Measurements from ENCODE around the gene COL4A2. TPM values are rescaled to one million over a fixed set of nuclear protein-coding genes. Genes with fewer than 3 reads are reported as not detected.

The COL4A2 gene
- total RNA-seq, 1 donor from 2014 or later = 511 TPM

DNA sequence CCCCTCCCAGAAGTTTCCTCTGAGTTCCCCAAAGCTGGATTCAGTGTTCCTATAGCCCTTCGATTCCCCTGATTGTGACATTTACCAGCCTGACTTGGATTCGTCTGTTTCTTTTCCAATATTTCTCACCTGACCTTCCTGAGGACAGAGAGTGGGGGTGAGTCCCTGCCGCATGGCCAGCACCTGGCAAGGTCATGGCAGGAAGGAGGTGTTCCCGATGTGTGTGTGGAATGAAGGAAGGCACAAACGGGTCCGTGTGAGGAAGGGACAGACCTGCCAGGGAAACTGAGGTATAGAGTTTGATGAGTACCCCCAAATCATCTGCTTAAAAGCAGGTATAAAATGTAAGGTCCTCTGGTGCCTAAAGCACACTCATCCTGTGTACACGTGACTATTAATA, 3.4 kb upstream of the COL4A2 start:
- Histone ChIP-seq H3K4me3 (ENCODE audit: low read length in 3 of 3) (peak overlapping the region in 1 of 3 donors; percentile 7), H3K9ac (ENCODE audit: low read depth in 1 of 3, low read length in 3 of 3) (no peak overlapping the region), H3K27me3 (ENCODE audit: control insufficient read depth in 3 of 3, insufficient read depth in 3 of 3, low read length in 3 of 3) (peaks cover 19 to 57% (median 47%) of the 10 kb centered on the region in 3 donors), H3K4me1 (ENCODE audit: control insufficient read depth in 3 of 3, insufficient read depth in 3 of 3, low read length in 3 of 3) (peaks cover 31 to 44% (median 39%) of the 10 kb centered on the region in 3 donors), H3K9me3 (ENCODE audit: control insufficient read depth in 3 of 3, low read length in 3 of 3) (no peaks in the 10 kb centered on the region), H3K36me3 (ENCODE audit: control insufficient read depth in 3 of 3, insufficient read depth in 3 of 3, low read length in 3 of 3) (peaks cover 0 to 4% (median 0%) of the 10 kb centered on the region in 3 donors), H3K27ac (ENCODE audit: low read depth, low read length) (peak overlapping the region; percentile 59)

DNA sequence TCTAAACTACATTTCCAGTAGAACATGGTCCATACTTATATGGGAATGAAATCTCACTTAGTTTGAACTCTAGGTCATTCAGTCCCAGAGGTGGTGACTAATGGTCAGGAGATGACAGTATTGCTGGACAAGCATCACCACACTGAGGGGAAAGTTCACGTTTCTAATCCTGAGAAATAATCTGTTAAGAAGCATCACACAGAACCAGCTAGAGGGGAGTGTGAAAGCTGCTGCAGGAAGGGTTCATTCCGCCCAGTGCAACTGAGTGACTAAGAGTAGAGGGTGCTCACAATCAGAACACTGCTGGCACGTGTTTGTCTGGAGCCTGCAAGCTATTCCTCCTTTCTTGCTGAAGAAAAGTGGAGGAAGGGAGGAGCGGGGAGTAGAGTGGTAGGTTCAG, 2.8 kb upstream of the COL4A2 start:
- H3K9ac ChIP-seq (ENCODE audit: low read depth in 1 of 3, low read length in 3 of 3) = no peak overlapping the region
- H3K36me3 ChIP-seq (ENCODE audit: control insufficient read depth in 3 of 3, insufficient read depth in 3 of 3, low read length in 3 of 3) = peaks cover 0 to 4% (median 0%) of the 10 kb centered on the region in 3 donors
- H3K27me3 ChIP-seq (ENCODE audit: control insufficient read depth in 3 of 3, insufficient read depth in 3 of 3, low read length in 3 of 3) = peaks cover 23 to 64% (median 47%) of the 10 kb centered on the region in 3 donors
- peaks cover 28 to 42% (median 40%) of the 10 kb centered on the region in 3 donors for H3K4me1 ChIP-seq (ENCODE audit: control insufficient read depth in 3 of 3, insufficient read depth in 3 of 3, low read length in 3 of 3)
- peak overlapping the region; percentile 85 for H3K27ac ChIP-seq (ENCODE audit: low read depth, low read length)
- peak overlapping the region in 2 of 3 donors; percentile 30 to 81 for H3K4me3 ChIP-seq (ENCODE audit: low read length in 3 of 3)
- no peaks in the 10 kb centered on the region for H3K9me3 ChIP-seq (ENCODE audit: control insufficient read depth in 3 of 3, low read length in 3 of 3)

DNA sequence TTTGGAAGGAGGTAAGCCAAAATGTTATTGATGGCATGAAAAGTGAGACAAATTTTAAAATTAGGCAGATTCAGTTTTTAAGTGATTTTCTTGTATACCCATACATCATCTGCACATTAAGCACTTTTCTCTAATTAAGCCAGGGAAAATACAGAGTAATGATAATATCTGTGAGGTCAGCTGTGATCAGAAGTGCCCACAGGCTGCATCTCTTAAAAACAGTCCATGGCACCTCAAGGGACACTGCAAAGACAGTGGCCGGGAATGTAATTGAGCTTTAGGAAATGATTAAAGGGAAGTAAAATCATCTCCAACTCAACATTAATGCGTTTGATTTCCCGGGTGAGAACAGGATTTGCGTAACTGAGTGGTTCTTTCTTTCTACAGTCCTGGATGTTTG, 2.1 kb upstream of the COL4A2 start:
- Histone ChIP-seq H3K27me3 (ENCODE audit: control insufficient read depth in 3 of 3, insufficient read depth in 3 of 3, low read length in 3 of 3) (peaks cover 23 to 71% (median 51%) of the 10 kb centered on the region in 3 donors), H3K9me3 (ENCODE audit: control insufficient read depth in 3 of 3, low read length in 3 of 3) (no peaks in the 10 kb centered on the region), H3K4me3 (ENCODE audit: low read length in 3 of 3) (peak overlapping the region; percentile 75 to 81 (median 79)), H3K9ac (ENCODE audit: low read depth in 1 of 3, low read length in 3 of 3) (peak overlapping the region; percentile 24 to 85 (median 71)), H3K36me3 (ENCODE audit: control insufficient read depth in 3 of 3, insufficient read depth in 3 of 3, low read length in 3 of 3) (peaks cover 0 to 4% (median 0%) of the 10 kb centered on the region in 3 donors), H3K27ac (ENCODE audit: low read depth, low read length) (peak overlapping the region; percentile 85), H3K4me1 (ENCODE audit: control insufficient read depth in 3 of 3, insufficient read depth in 3 of 3, low read length in 3 of 3) (peaks cover 25 to 45% (median 42%) of the 10 kb centered on the region in 3 donors)

DNA sequence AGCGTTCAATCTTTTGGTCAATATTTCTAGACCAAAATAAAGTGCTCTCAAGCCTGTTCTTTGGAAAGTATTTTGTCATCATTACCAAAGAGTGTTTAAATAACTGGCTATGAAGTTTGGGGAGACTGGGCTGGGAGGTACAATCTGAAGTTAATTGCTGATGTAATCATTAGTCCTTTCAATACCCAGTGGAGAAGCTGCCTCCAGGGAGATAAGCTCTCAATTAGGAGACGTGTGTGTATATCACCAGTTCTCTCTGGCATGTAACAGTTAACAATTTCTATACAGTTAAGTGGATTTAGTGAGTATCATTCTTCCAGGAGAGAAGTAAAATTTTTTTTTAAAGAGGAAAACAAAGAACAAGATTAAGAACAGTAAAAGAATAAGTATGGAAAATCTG, 1.5 kb upstream of the COL4A2 start:
- Histone ChIP-seq H3K27ac (ENCODE audit: low read depth, low read length) (peak overlapping the region; percentile 85), H3K4me1 (ENCODE audit: control insufficient read depth in 3 of 3, insufficient read depth in 3 of 3, low read length in 3 of 3) (peaks cover 25 to 46% (median 37%) of the 10 kb centered on the region in 3 donors), H3K27me3 (ENCODE audit: control insufficient read depth in 3 of 3, insufficient read depth in 3 of 3, low read length in 3 of 3) (peaks cover 23 to 72% (median 51%) of the 10 kb centered on the region in 3 donors)

GRCh38 chr13:110305949-110306339, 1.1 kb upstream of the COL4A2 start:
- Histone ChIP-seq H3K36me3 (ENCODE audit: control insufficient read depth in 3 of 3, insufficient read depth in 3 of 3, low read length in 3 of 3) (peaks cover 0 to 4% (median 0%) of the 10 kb centered on the region in 3 donors), H3K27me3 (ENCODE audit: control insufficient read depth in 3 of 3, insufficient read depth in 3 of 3, low read length in 3 of 3) (peaks cover 27 to 72% (median 55%) of the 10 kb centered on the region in 3 donors), H3K9me3 (ENCODE audit: control insufficient read depth in 3 of 3, low read length in 3 of 3) (no peaks in the 10 kb centered on the region), H3K9ac (ENCODE audit: low read depth in 1 of 3, low read length in 3 of 3) (peak overlapping the region; percentile 57 to 85 (median 71)), H3K27ac (ENCODE audit: low read depth, low read length) (peak overlapping the region; percentile 85), H3K4me1 (ENCODE audit: control insufficient read depth in 3 of 3, insufficient read depth in 3 of 3, low read length in 3 of 3) (peaks cover 28 to 47% (median 37%) of the 10 kb centered on the region in 3 donors), H3K4me3 (ENCODE audit: low read length in 3 of 3) (peak overlapping the region; percentile 75 to 81 (median 79))

More for the DNA sequence above, 1.5 kb upstream of the COL4A2 start:
- Histone ChIP-seq H3K9ac (ENCODE audit: low read depth in 1 of 3, low read length in 3 of 3) (peak overlapping the region in 2 of 3 donors; percentile 71 to 85), H3K9me3 (ENCODE audit: control insufficient read depth in 3 of 3, low read length in 3 of 3) (no peaks in the 10 kb centered on the region), H3K36me3 (ENCODE audit: control insufficient read depth in 3 of 3, insufficient read depth in 3 of 3, low read length in 3 of 3) (peaks cover 0 to 4% (median 0%) of the 10 kb centered on the region in 3 donors), H3K4me3 (ENCODE audit: low read length in 3 of 3) (peak overlapping the region; percentile 75 to 81 (median 79))

- Histone ChIP-seq H3K9me3 (ENCODE audit: control insufficient read depth in 3 of 3, low read length in 3 of 3) (no peaks in the 10 kb centered on the region), H3K4me3 (ENCODE audit: low read length in 3 of 3) (peak overlapping the region; percentile 75 to 81 (median 79)), H3K36me3 (ENCODE audit: control insufficient read depth in 3 of 3, insufficient read depth in 3 of 3, low read length in 3 of 3) (peaks cover 0 to 4% (median 0%) of the 10 kb centered on the region in 3 donors), H3K27ac (ENCODE audit: low read depth, low read length) (peak overlapping the region; percentile 85), H3K27me3 (ENCODE audit: control insufficient read depth in 3 of 3, insufficient read depth in 3 of 3, low read length in 3 of 3) (peaks cover 32 to 76% (median 57%) of the 10 kb centered on the region in 3 donors), H3K4me1 (ENCODE audit: control insufficient read depth in 3 of 3, insufficient read depth in 3 of 3, low read length in 3 of 3) (peaks cover 33 to 52% (median 42%) of the 10 kb centered on the region in 3 donors), H3K9ac (ENCODE audit: low read depth in 1 of 3, low read length in 3 of 3) (peak overlapping the region; percentile 57 to 85 (median 71))
These were observed 634 bp upstream of the COL4A2 start for GRCh38 chr13:110306340-110306959.

- H3K27me3 ChIP-seq (ENCODE audit: control insufficient read depth in 3 of 3, insufficient read depth in 3 of 3, low read length in 3 of 3) = peaks cover 32 to 72% (median 52%) of the 10 kb centered on the region in 3 donors
- peaks cover 30 to 50% (median 41%) of the 10 kb centered on the region in 3 donors for H3K4me1 ChIP-seq (ENCODE audit: control insufficient read depth in 3 of 3, insufficient read depth in 3 of 3, low read length in 3 of 3)
- peaks cover 0 to 4% (median 0%) of the 10 kb centered on the region in 3 donors for H3K36me3 ChIP-seq (ENCODE audit: control insufficient read depth in 3 of 3, insufficient read depth in 3 of 3, low read length in 3 of 3)
- H3K9ac ChIP-seq (ENCODE audit: low read depth in 1 of 3, low read length in 3 of 3) = peak overlapping the region; percentile 74 to 85 (median 76)
- H3K27ac ChIP-seq (ENCODE audit: low read depth, low read length) = peak overlapping the region; percentile 85
- peak overlapping the region; percentile 79 to 93 (median 81) for H3K4me3 ChIP-seq (ENCODE audit: low read length in 3 of 3)
- H3K9me3 ChIP-seq (ENCODE audit: control insufficient read depth in 3 of 3, low read length in 3 of 3) = no peaks in the 10 kb centered on the region
These were observed 927 bp downstream of the COL4A2 start for GRCh38 chr13:110307767-110308655.

DNA sequence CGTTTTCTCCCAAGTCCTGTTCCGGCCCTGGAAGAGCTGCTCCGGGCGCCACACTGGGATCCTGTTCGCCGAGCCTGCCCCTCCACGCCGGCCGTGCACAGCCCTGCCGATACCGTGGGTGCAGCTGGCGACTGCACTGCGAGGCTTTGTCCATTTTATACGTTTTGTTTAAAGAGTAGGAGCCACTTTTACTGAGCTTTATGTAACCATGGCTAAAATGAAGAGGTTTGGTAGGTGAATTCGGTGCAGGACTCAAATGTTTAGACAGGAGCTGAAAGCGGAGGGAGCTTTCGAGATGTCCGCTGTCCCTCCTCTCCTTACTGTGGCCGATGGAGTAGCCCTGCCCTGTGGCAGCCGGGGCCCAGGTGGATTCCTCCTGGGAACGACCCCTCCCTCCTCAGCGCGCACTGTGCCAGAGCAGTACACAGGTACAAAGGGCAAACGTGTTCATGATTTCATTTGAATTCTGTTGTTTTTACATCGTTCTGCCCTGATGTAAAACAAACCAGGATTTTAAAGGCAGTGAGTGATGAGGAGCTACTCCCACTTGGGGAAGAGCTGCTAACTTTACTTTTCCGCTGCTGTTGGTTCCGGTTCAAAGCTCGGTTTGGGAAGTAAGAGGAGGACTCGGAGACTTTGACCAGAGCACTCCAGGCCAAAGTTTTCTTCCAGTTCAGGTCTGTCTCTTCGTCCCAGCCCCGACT, 1.7 kb downstream of the COL4A2 start:
- Histone ChIP-seq H3K9me3 (ENCODE audit: control insufficient read depth in 3 of 3, low read length in 3 of 3) (no peaks in the 10 kb centered on the region), H3K27me3 (ENCODE audit: control insufficient read depth in 3 of 3, insufficient read depth in 3 of 3, low read length in 3 of 3) (peaks cover 28 to 64% (median 45%) of the 10 kb centered on the region in 3 donors), H3K4me1 (ENCODE audit: control insufficient read depth in 3 of 3, insufficient read depth in 3 of 3, low read length in 3 of 3) (peaks cover 30 to 42% (median 37%) of the 10 kb centered on the region in 3 donors), H3K36me3 (ENCODE audit: control insufficient read depth in 3 of 3, insufficient read depth in 3 of 3, low read length in 3 of 3) (peaks cover 0 to 4% (median 0%) of the 10 kb centered on the region in 3 donors), H3K27ac (ENCODE audit: low read depth, low read length) (peak overlapping the region; percentile 85), H3K4me3 (ENCODE audit: low read length in 3 of 3) (peak overlapping the region; percentile 79 to 93 (median 81)), H3K9ac (ENCODE audit: low read depth in 1 of 3, low read length in 3 of 3) (peak overlapping the region; percentile 74 to 85 (median 76))

Measured in skeletal muscle tissue (tissue), 4 donors.